Measurements from ENCODE around the gene STXBP3.

STXBP3 gene

DNA sequence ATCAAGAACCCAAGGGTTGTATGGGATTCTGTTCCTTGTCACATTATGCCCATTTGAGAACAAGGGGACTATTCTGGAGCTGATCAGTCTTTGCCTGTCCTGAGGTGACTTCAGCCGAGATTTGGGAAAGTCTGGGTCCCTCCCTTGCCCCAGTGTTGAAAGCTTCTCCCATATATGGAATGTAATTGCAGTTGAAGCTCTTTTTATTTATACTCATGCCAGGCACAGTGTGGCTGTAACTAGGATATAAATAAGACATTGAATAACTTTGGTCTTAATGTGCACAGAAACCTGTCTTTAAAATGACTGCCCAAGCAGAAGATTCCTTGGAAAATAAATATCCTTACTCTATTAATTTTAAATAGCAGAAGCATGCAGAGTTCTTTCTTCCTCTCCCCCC lies 95.2 kb downstream of the STXBP3 start:
- no peak for DNase-seq (ENCODE audit: low read depth in 3 of 3, low spot score in 1 of 3)

DNA sequence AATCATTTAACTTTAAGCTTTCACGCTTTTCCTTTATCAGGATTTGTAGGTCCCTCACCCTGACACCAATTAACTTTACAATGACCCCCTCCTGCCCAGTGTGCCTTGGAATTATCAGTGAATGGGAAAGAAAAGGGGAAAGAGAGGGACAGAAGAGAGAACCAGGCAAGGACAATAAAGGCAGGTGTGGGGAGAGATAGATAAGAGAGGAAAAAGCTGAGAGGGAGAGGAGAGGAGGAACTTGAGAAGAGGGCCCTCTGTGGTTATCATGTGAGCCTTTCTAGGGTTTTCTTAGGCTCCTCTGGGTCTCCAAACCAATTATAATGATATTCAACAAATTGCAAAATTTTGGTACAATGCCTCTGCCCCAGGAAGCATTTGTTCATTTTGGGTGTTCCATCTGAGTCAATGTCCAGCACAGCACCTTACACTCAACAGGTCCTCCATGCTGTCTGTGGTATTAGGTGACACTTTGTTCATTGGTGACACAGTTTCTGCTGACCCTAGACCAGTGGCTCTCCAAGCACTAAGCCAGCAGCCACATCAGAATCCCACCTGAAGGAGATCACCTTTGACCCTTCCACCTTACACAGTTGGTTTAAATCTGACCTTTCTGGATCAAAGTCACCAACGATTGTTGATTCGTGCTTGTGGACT lies 96.2 kb downstream of the STXBP3 start:
- no peak for DNase-seq (ENCODE audit: low read depth in 3 of 3, low spot score in 1 of 3)

DNA sequence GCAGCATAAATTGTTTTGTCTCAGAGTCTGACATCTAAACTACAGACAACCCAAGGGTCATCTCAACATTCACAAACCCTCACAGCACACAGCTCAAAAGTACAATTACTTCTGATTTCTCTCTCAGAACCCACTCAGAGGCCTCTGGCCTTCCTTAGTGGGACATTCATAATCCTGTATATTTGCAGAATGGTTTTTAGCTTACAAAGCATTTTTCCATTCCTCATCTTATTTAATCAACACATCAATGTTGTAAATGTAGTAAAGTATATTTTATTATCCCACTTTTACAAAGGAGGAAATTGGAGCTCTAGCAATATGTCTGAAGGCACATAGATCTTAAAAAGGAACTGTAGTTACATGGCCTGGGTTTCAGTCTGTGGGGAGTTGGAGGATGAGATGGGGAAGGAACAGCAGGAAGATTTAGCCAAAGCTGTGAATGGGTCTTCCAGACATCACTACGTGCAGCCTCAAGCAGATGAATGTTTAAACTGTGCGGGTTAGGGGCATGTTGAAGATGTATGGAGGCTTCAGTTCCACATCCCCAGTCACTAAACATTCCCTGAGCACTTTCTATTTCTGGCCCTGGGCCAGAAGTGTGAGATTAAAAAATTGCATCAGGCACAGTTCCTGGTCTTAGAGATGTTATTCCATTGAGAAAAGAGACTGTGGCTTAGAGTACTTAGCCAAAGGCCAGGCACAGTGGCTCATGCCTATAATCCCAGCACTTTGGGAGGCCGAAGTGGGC lies 97.1 kb downstream of the STXBP3 start:
- DNase-seq (ENCODE audit: low read depth in 3 of 3, low spot score in 1 of 3): no peak

DNA sequence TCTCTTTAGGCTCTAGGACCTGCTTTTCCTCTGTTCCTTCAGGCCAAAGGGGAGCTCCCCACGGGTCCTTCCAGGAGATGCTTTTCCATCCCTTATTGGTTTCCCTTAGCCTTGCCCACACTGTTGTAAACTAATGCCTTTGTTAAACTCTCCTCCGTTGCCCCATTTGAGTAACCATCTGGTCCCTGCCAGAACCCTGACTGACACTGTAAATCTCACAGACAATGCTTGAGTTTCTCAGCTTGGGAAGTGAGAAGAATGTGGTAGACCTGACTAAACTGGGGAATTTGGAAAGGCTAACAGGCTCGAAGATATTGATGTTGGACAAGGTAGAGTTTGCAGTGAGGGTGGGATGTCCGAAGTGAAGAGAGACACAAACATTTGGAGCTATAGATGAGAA lies 99.0 kb downstream of the STXBP3 start:
- no peak for DNase-seq (ENCODE audit: low read depth in 3 of 3, low spot score in 1 of 3)

DNA sequence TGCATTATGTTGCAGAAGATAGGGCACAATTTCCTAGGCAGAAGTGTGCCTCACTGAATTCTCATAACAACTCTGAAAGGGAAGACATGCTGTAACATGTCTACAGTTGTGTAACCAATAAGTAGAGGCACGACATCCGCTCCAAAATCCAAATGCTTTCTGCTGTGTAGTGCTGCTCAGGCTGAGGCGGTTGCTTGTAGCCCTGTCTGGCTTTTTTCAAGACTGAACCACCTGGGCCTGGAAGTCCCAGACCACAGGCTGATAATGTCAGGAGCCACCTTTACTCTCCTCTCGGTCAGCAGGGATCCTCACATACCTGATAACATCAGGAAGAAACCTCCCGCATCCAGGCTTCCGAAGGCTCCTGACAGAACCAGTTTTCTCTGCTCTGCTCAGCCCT lies 99.5 kb downstream of the STXBP3 start:
- DNase-seq (ENCODE audit: low read depth in 3 of 3, low spot score in 1 of 3): no peak

DNA sequence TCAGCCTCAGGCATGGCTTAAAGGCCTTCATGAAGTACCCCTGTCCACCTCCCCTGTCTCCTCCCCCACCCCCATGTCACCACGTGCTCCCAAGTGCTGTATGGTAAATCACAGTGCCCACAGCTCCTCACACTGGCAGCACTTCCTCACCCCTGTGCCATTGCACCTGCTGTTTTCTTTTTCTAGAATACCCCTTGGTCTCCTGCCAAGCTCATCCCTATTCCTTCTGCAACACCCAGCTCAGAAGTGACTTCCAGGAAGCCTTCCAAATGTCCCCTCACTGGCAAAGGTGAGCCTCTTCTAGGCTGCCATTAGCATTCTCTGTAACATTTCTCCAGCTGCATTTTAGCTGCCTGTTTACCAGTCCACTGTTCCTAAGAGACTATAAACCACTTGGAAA lies 101.0 kb downstream of the STXBP3 start:
- no peak for DNase-seq (ENCODE audit: low read depth in 3 of 3, low spot score in 1 of 3)

DNA sequence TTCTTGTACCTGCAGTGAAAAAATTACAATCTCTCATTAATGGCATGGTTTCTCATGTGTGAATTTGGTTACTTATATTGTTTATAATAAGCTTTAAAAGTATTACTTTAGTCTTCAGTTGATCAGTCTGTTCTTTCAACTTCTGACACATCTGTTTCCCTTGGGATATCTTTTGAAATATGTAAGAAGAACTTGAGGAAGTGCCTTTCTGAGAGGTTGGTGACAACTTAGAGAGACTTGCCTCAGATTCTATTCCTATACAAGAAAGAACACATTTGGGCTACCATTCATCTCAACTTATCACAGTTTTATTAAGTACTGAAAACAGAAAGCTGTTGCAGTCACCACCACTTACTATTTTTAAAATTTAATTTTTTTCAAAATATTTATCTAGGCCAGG lies 102.3 kb downstream of the STXBP3 start:
- no peak for DNase-seq (ENCODE audit: low read depth in 3 of 3, low spot score in 1 of 3)

DNA sequence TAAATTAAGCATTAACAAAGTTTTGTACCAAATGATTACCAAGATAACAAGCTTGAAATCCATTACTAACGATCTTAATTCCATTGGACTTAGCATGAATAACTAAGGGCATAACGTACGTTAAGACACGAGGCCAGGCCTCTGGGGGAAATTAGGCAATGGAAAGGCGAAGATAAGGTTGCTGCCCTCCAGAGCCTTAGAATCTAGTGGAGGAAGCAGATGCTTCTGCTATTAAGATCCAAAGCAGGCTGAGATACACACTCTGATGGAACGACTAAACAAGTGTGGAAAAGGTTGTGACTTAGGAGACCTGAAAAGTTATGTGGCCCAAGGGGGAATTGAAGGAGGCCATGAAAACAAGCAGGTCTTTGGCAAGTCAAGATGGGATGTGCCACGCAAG lies 104.5 kb downstream of the STXBP3 start:
- DNase-seq (ENCODE audit: low read depth in 3 of 3, low spot score in 1 of 3): no peak

DNA sequence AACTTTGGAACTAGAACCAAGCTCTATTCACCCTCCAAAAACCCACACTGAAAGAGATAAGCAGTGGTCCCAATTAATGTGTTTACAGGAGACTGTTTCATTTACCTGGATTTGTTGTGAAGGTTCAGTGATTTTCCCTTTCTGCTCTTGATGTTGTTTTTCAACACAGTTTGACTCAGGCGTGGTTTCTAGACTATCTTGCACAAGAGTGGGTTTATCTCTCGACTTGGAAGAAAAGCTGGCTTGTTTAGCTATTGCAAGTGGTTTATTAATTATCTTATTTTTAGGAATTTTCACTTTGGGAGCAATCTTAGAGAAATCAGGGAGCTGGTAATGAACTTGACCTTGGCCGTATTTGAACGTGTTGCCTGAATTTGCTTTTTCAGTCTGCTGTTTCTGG lies 105.1 kb downstream of the STXBP3 start:
- no peak for DNase-seq (ENCODE audit: low read depth in 3 of 3, low spot score in 1 of 3)

DNA sequence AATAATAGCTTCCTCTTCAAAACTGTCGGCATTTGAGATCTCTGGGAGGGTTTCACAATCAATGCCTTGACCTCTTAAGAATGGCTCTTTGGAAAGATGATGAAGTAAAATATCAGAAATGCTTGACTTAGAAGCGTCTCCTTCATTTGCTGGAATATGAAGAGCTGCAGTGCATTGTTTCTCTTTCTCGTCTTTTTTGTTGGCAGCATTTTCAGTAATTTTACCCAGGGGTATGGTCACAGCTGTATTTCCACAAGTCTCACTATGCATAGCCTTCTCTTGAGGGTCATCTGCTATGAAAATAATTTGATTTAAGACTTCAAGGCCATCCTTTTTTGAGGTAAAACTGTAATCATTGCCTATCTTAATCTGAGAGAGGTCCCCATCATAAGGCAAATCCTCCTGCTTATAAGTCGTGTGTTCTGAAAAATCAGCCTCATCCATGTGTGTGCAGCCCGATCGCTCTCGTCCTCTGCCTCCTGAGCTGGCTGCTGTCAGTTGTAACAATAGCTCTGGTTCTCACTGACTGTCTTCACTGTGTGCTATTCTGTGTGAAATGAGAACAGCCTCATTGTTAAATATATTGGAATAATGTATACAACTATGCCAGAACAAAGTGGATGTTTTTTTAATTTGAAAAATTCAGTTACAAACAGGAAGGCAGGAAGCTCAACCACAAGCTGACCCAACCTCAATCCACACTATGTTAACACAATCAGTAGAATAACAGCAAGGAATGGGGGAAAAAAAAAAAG lies 105.9 kb downstream of the STXBP3 start:
- DNase-seq (ENCODE audit: low read depth in 3 of 3, low spot score in 1 of 3): no peak

DNA sequence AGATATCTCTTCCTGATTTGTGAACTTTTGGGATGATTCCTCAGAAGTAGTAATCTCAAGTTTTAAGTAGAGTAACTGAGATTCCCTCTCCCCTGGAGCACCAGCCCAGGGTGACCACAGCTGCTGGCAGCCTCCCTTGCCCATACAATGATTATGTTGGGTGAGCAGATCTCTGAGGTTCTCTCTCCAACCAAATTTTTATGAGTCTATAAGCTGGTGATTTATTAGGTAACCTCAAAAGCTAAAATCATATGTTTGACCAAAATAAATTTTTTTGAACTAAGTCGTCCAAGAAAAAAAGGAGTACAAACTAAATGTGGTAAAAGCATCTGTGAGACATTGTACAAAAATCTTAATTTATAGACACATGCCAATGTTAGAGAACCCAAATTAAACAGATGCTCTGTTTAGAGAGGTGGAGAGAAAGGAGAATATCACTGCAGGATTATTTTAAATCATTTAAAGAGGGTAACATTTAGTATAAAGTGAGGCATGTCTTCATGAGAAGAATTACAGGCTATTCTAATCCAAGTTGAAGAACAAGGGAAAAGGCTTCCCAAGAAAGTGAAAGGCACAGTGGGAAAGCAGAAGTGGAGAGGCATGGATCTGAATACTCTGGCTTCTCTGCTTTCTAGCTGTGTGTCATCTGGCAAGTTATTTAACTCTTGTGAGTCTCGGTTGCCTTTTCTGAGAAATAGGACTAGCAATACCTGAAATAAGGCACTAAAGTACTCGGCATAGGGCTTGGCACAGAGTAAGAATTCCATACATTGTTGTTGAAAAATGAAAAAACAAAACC lies 107.9 kb downstream of the STXBP3 start:
- DNase-seq (ENCODE audit: low read depth in 3 of 3, low spot score in 1 of 3): no peak

DNA sequence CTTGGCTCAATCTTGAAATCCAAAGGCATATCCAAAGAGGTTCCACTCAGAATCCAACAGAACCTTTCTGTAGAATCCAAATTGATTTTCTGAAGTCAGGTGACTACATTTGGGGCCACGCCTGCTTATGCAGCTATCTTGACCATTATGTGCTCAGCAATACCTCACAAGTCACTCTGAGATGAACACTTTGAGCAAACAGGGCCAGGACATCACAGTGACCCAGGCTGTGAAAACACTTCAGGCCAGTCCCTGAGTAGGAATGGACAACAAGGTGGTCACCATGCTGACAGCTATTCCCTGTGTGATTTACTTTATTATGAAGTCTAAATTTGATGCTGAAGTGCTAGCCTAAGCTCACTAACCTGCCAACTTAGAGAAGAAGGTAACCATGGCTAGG lies 110.5 kb downstream of the STXBP3 start, which contains the start of gene AKNAD1:
Gene AKNAD1, minus strand, starts transcription at position 101 of the 400 bp plus-strand sequence. CDS start 4,430 bp downstream, outside the sequence.
- DNase-seq (ENCODE audit: low read depth in 3 of 3, low spot score in 1 of 3): no peak

DNA sequence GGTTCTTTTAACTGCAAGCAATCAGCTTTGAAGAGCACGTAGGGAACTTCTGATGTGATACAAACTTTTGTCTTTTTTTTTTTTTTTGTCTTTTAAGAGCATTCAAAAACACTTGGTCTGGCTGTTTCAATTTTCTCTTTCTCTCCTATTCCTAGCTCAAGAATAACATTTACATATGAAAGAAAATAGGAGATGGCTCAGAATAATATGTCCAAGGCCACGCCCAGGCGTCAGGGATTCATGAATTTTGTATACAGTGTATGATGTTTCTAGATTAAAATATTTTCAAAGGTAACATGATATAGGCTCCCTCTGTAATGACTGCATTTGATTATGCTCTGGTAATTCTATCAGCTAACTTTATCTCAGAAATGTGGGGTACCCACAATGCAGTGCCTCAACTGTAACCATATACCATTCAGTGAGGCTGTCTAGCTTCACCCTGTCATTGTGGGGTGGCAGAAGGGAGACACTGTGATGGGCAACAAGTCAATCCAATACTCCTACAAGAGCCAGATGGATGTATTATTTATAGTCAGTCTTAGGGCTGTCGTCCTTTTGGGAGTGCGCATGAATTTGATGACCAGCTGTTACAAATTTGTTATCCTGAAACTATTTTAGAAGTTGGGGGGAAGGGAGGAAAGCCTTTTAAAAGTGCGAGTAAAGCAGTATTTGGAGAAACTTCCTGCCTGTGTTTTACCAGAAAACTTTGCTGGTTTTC lies 111.9 kb downstream of the STXBP3 start:
- no peak for DNase-seq (ENCODE audit: low read depth in 3 of 3, low spot score in 1 of 3)

All from stimulated activated CD4-positive, alpha-beta T cell treated with anti-CD3 and anti-CD28 coated beads, TNF-alpha, amount 100 ng/mL, for 1 hour (primary cell).